ENCODE data around the gene FOXRED2. TPM values are rescaled to one million over a fixed set of nuclear protein-coding genes. Genes with fewer than 3 reads are reported as not detected.

Gene FOXRED2
- total RNA-seq, 1 experiment from 2014 or later: 60.4 TPM

DNA sequence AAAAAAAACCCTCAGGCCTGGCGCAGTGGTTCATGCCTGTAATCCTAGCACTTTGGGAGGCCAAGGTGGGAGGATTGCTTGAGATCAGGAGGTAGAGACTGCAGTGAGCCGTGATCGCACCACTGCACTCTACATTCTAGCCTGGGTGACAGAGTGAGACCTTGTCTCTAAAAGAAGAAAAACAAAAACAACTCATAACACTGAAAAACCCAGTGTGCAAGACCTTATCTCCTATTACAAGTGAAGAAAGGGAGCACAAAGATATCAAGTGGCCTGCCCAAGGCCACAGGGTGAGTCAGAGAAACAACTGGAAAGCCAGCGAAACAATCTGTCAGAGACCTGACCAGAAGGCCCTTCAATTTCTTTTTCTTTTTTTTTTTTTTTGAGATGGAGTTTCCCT, 27.9 kb downstream of the FOXRED2 start:
- intact Hi-C loops (cut with micrococcal nuclease; ENCODE audit: unreplicated experiment): no loop called here
- no peak for DNase-seq (ENCODE audit: low spot score)
- H3K27me3 ChIP-seq (replicated peaks; ENCODE audit: insufficient read depth, low read depth, low read length, poor library complexity): no peaks in the 10 kb centered on the region
- ChIA-PET POLR2A (ENCODE audit: low non-redundant PET) (interaction anchor here (0.6 kb wide), 1 partner anchor 182 kb away, joined by 6 read pairs; no protein-coding TSS in a partner anchor), CTCF (no interaction called here)
- no TSS peak for BruUV-seq (replicated peaks)
- no peak overlapping the region for H3K27ac ChIP-seq (ENCODE audit: low read depth, low read length, poor library complexity, severe bottlenecking)
- no peak overlapping the region for H3K4me3 ChIP-seq (ENCODE audit: low read depth, low read length, poor library complexity, severe bottlenecking)
- peaks cover 8% of the 10 kb centered on the region for H3K4me1 ChIP-seq (ENCODE audit: insufficient read depth, low read length, poor library complexity, severe bottlenecking)
- TF ChIP-seq, protein P1, sequence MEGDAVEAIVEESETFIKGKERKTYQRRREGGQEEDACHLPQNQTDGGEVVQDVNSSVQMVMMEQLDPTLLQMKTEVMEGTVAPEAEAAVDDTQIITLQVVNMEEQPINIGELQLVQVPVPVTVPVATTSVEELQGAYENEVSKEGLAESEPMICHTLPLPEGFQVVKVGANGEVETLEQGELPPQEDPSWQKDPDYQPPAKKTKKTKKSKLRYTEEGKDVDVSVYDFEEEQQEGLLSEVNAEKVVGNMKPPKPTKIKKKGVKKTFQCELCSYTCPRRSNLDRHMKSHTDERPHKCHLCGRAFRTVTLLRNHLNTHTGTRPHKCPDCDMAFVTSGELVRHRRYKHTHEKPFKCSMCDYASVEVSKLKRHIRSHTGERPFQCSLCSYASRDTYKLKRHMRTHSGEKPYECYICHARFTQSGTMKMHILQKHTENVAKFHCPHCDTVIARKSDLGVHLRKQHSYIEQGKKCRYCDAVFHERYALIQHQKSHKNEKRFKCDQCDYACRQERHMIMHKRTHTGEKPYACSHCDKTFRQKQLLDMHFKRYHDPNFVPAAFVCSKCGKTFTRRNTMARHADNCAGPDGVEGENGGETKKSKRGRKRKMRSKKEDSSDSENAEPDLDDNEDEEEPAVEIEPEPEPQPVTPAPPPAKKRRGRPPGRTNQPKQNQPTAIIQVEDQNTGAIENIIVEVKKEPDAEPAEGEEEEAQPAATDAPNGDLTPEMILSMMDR (conservative IDR thresholded peaks at IDR 0.05; ENCODE audit: low read depth, low read length): no peak
- no peak for TF ChIP-seq EZH2 (IDR thresholded peaks at IDR 0.05; ENCODE audit: borderline replicate concordance, low read depth, low read length, poor library complexity, severe bottlenecking)
- no peaks in the 10 kb centered on the region for H3K9me3 ChIP-seq (ENCODE audit: low read depth, low read length, poor library complexity, severe bottlenecking)
- peaks cover 43% of the 10 kb centered on the region for H3K36me3 ChIP-seq (ENCODE audit: insufficient read depth, low read length, poor library complexity, severe bottlenecking)

DNA sequence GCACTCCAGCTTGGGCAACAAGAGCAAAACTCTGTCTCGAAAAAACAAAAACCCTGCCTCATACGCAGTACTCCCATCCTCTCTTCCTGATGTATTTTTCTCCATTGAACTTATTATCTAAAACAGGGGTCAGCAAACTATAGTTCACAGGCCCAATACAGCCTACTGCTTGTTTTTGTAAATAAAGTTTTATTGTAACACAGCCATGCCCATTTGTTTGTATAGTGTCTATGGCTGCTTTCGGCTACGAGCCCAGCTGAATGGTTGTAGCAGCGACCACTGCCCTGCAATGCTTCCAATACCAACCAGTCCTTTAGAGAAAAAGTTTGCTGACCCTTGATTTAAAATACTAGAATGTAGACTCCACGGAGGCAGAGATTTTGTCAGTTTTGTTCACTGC, 31.5 kb downstream of the FOXRED2 start:
- H3K27me3 ChIP-seq (replicated peaks; ENCODE audit: insufficient read depth, low read depth, low read length, poor library complexity): no peaks in the 10 kb centered on the region
- BruUV-seq (replicated peaks): no TSS peak
- ChIA-PET POLR2A (ENCODE audit: low non-redundant PET) (no interaction called here), CTCF (no interaction called here)
- H3K27ac ChIP-seq (ENCODE audit: low read depth, low read length, poor library complexity, severe bottlenecking): no peak overlapping the region
- intact Hi-C loops (cut with micrococcal nuclease; ENCODE audit: unreplicated experiment): no loop called here
- H3K9me3 ChIP-seq (ENCODE audit: low read depth, low read length, poor library complexity, severe bottlenecking): no peaks in the 10 kb centered on the region
- peaks cover 2% of the 10 kb centered on the region for H3K4me1 ChIP-seq (ENCODE audit: insufficient read depth, low read length, poor library complexity, severe bottlenecking)
- H3K36me3 ChIP-seq (ENCODE audit: insufficient read depth, low read length, poor library complexity, severe bottlenecking): peaks cover 46% of the 10 kb centered on the region
- H3K4me3 ChIP-seq (ENCODE audit: low read depth, low read length, poor library complexity, severe bottlenecking): no peak overlapping the region
- TF ChIP-seq, protein P1 (conservative IDR thresholded peaks at IDR 0.05; ENCODE audit: low read depth, low read length): no peak
- no peak for TF ChIP-seq EZH2 (IDR thresholded peaks at IDR 0.05; ENCODE audit: borderline replicate concordance, low read depth, low read length, poor library complexity, severe bottlenecking)
- DNase-seq (ENCODE audit: low spot score): no peak

DNA sequence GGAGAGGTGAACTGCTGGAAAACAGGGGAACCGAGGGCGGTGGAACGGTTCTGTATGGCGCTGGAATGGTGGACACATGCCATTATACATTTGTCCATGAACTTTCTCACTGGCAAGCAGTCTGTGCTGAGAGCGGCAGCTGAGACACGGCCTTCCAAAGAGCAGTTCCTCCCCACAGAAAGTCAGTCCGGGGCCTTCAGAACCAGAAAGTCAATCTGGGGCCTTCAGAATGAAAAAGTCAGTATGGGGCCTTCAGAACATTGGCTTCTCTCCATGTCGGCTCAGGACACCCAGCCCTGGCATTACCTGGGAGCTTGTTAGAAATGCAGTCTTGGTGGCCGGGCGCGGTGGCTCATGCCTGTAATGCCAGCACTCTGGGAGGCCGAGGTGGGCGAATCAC, 34.2 kb downstream of the FOXRED2 start:
- H3K27me3 ChIP-seq (replicated peaks; ENCODE audit: insufficient read depth, low read depth, low read length, poor library complexity): no peaks in the 10 kb centered on the region
- CTCF ChIA-PET: interaction anchor here (0.6 kb wide), 1 partner anchor 10 kb away, joined by 8 read pairs; no protein-coding TSS in a partner anchor
- H3K9me3 ChIP-seq (ENCODE audit: low read depth, low read length, poor library complexity, severe bottlenecking): no peaks in the 10 kb centered on the region
- peaks cover 43% of the 10 kb centered on the region for H3K36me3 ChIP-seq (ENCODE audit: insufficient read depth, low read length, poor library complexity, severe bottlenecking)
- H3K4me3 ChIP-seq (ENCODE audit: low read depth, low read length, poor library complexity, severe bottlenecking): no peak overlapping the region
- intact Hi-C loops (cut with micrococcal nuclease; ENCODE audit: unreplicated experiment): no loop called here
- DNase-seq (ENCODE audit: low spot score): no peak
- POLR2A ChIA-PET (ENCODE audit: low non-redundant PET): no interaction called here
- no TSS peak for BruUV-seq (replicated peaks)
- H3K4me1 ChIP-seq (ENCODE audit: insufficient read depth, low read length, poor library complexity, severe bottlenecking): peaks cover 6% of the 10 kb centered on the region
- TF ChIP-seq EZH2 (IDR thresholded peaks at IDR 0.05; ENCODE audit: borderline replicate concordance, low read depth, low read length, poor library complexity, severe bottlenecking): no peak
- TF ChIP-seq, protein P1 (conservative IDR thresholded peaks at IDR 0.05; ENCODE audit: low read depth, low read length): no peak
- H3K27ac ChIP-seq (ENCODE audit: low read depth, low read length, poor library complexity, severe bottlenecking): no peak overlapping the region
